Astrocyte of the cerebellum (primary cell): ENCODE results near the gene RUNX2.
A peak's percentile ranks its signal among the peaks of the same experiment; 100 is the strongest.

Experiments used
- DNase-seq: peaks from one replicate; pipeline ENCODE4 v3.0.0-alpha.2; 2011; ENCODE audit warnings: low read depth
- H3K4me3 ChIP-seq: 2 replicates; pipeline ENCODE4 v1.5.1; 2011; ENCODE audit warnings: mild to moderate bottlenecking, low read depth, low read length, moderate library complexity
- in situ Hi-C: cut with HindIII; loops from 2 replicates; pipeline ENCODE4 v1.10.0; 2017; ENCODE audit warnings: low sequenced_read_pairs
- TF ChIP-seq, protein P1 (sequence below): IDR thresholded peaks from 2 replicates; pipeline ENCODE4 v1.5.1; 2012; ENCODE audit warnings: low read length, low read depth, moderate library complexity, mild to moderate bottlenecking; ENCODE audit errors: missing control alignments

Gene RUNX2

DNA sequence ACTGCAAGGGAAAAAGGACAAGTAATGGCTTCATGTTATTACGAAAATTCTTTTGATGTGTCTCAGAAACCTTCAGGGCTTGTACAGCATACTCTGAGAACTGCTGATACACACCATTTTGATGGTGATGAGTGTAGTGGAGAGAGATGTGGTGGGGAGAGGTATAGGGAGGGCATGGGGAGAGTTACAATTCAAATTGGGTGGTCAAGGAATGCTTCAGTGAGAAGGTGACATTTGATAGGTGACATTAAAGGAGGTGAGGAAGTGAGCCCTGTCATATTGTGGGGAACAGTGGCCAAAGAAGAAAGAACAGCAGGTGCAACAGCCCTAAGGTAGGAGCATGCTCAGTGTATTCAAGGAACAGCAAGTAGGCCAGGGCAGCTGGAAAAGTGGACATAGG, 368.6 kb downstream of the RUNX2 start:
- no peak overlapping the region for H3K4me3 ChIP-seq
- TF ChIP-seq, protein P1, sequence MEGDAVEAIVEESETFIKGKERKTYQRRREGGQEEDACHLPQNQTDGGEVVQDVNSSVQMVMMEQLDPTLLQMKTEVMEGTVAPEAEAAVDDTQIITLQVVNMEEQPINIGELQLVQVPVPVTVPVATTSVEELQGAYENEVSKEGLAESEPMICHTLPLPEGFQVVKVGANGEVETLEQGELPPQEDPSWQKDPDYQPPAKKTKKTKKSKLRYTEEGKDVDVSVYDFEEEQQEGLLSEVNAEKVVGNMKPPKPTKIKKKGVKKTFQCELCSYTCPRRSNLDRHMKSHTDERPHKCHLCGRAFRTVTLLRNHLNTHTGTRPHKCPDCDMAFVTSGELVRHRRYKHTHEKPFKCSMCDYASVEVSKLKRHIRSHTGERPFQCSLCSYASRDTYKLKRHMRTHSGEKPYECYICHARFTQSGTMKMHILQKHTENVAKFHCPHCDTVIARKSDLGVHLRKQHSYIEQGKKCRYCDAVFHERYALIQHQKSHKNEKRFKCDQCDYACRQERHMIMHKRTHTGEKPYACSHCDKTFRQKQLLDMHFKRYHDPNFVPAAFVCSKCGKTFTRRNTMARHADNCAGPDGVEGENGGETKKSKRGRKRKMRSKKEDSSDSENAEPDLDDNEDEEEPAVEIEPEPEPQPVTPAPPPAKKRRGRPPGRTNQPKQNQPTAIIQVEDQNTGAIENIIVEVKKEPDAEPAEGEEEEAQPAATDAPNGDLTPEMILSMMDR = no peak
- in situ Hi-C loops = no loop called here
- no peak for DNase-seq

DNA sequence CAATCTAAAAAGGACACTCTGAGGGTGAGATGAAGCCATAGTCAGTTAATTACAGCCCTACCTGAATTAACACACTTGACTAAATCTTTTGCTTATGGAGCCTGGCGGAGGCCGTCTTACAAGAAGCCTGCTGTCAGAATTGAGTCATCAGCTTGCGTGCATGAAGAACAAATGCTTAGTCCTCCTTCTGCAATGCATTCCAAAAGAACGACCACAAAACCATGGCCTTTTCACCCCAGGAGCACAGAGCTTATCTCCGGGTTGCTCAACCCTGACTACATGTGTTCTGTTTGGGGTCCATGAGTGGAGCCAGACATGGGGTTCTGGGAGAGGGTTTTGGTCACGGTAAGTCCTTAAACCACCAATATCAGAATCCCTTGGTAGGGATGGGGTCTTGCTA, 369.5 kb downstream of the RUNX2 start:
- TF ChIP-seq, protein P1 = no peak
- in situ Hi-C loops = no loop called here
- H3K4me3 ChIP-seq = no peak overlapping the region
- peak; percentile 95 for DNase-seq

DNA sequence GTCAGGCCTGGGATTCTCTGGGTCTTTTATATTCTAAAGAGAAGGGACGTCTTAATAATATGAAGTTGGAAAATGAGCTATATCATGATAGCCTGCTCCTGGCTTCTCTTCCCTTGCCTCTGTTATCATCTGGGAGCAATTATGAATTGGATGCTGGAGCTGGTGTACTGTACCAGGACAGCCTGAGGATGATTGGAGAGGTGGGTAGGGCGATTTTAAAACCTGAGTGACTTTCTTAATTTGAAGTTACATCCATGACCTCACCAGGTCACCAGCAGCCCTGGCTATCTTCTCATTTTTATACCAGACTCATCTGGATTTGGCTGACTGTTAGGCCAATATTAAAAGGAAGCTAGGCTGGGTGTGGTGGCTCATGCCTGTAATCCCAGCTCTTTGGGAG, 369.9 kb downstream of the RUNX2 start:
- H3K4me3 ChIP-seq = no peak overlapping the region
- in situ Hi-C loops = no loop called here
- no peak for DNase-seq
- TF ChIP-seq, protein P1 = no peak

DNA sequence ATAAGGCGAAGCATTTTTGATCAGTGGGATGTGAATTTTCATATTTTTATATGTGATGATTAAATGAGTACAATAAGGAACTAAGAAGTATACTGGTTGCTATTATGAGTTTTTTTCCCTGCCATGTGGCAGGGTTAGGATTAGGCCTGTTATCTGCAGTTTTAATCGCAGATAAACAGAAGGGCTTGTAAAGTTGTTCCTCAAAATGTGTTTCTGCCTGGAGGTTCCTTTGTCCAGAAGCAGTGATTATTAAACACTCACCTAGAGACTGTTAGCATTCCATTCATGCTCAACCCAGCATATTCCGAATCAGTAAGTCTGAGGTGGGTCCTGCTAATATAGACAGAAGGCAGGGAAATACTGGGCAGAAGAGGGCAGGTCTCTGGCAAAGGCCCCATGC, 371.5 kb downstream of the RUNX2 start:
- DNase-seq = no peak
- TF ChIP-seq, protein P1 = no peak
- H3K4me3 ChIP-seq = no peak overlapping the region
- in situ Hi-C loops = no loop called here

DNA sequence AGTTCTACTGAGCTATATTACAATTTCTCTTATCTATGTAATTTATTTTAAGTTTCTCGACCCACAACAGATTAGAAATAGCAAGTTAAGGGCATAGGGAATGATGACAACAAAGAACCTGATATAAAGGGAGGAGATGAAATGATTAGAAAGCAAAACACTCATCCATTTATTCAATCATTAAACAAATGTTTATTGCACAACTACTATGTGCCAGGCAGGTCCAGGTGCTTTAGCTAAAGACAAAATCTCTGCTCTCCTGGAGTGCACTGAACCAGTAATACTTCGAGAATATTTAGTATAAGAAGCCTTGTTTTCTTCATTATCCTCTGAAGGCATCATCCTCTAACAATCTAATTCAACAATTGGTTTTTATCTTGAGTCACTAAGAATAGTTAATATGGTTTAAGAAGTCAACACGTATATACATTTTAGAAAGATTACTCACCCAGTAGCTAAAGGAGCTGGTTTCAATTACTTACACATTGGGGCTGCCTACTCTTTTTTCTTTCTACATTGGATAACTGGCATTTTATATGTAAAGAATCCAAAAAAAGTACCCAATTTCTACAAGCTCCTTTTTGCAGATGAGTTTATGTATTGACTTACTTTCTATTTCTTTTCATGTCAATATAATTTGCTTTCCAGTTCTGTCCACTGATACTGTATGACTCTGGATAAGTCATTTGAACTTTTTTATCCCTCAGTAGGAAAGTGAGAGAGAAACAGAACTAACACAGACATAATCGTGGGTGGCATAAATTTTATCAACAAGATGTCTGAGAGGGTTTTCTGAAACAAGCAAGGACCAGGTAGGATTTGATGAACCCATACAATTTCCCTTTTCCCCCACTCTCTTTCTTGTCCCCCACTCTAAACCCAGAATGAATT, 375.0 kb downstream of the RUNX2 start:
- TF ChIP-seq, protein P1 = no peak
- no peak overlapping the region for H3K4me3 ChIP-seq
- in situ Hi-C loops = no loop called here
- no peak for DNase-seq

DNA sequence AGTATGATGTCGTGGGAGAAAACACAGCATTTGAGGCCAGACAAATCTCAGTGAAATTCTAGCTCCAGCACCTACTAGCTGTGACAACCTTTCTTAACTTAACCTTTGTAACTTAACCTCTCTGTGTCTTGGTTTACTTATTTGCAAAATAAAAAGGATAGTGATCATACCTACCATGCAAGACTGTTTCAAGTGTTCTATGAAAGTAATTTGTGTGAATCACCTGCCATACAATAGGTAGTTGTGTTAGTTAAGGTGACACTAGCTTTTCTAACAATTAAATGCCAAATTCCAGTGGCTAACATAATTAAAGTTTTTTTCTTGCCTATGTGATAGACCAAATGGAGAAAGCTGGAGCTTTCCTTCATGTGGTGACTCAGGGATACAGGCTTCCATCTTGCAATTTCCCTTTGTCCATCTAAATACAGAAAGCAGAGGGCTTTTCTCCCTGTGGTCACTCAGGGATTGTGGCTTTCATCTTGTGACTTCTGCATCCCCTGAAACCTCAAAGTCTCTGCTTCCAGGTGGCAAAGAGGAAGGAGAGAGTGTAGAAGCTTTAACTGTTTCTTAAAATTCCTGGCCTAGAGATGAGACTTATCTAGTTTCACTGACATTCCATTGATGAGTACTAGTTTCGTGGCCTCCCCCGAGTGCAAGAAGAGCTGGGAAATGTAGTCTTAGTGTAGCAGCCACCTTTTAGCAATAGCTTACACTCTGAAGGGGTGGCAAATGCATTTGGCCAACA, 376.1 kb downstream of the RUNX2 start:
- TF ChIP-seq, protein P1 = no peak
- no peak overlapping the region for H3K4me3 ChIP-seq
- in situ Hi-C loops = no loop called here
- no peak for DNase-seq
